ENCODE measurements around the gene COL18A1.

The COL18A1 gene

GRCh38 chr21:45379171-45379900 is 25.6 kb upstream of the COL18A1 start:
- CTCF ChIA-PET = no interaction called here
- POLR2A ChIA-PET (ENCODE audit: low non-redundant PET) = no interaction called here
- H3K27ac ChIP-seq = no peak overlapping the region
- DNase-seq (ENCODE audit: low spot score) = no peak
- TF ChIP-seq CTCF (conservative IDR thresholded peaks at IDR 0.05; ENCODE audit: low read depth) = no peak

GRCh38 chr21:45379901-45380330 is 25.0 kb upstream of the COL18A1 start:
- ChIA-PET POLR2A (ENCODE audit: low non-redundant PET) (no interaction called here), CTCF (no interaction called here)
- TF ChIP-seq CTCF (conservative IDR thresholded peaks at IDR 0.05; ENCODE audit: low read depth) = no peak

GRCh38 chr21:45380566-45380965 is 24.4 kb upstream of the COL18A1 start:
- H3K27ac ChIP-seq = no peak overlapping the region
- ChIA-PET CTCF (no interaction called here), POLR2A (ENCODE audit: low non-redundant PET) (no interaction called here)
- DNase-seq (ENCODE audit: low spot score) = no peak
- TF ChIP-seq CTCF (conservative IDR thresholded peaks at IDR 0.05; ENCODE audit: low read depth) = no peak

More at GRCh38 chr21:45379901-45380330, 25.0 kb upstream of the COL18A1 start:
- DNase-seq (ENCODE audit: low spot score) = no peak
- no peak overlapping the region for H3K27ac ChIP-seq

- POLR2A ChIA-PET (ENCODE audit: low non-redundant PET) = no interaction called here
- CTCF ChIA-PET = interaction anchor here (0.9 to 1.4 kb wide), 2 partner anchors 8 to 14 kb away, joined by 3 to 4 read pairs; no protein-coding TSS in a partner anchor
Measured at GRCh38 chr21:45381036-45381787, 23.8 kb upstream of the COL18A1 start.

GRCh38 chr21:45381865-45382696 is 22.9 kb upstream of the COL18A1 start:
- DNase-seq (ENCODE audit: low spot score) = no peak
- TF ChIP-seq CTCF (conservative IDR thresholded peaks at IDR 0.05; ENCODE audit: low read depth) = no peak
- CTCF ChIA-PET = interaction anchor here (0.9 to 1.4 kb wide), 2 partner anchors 9 to 15 kb away, joined by 3 to 4 read pairs; no protein-coding TSS in a partner anchor
- H3K27ac ChIP-seq = no peak overlapping the region
- POLR2A ChIA-PET (ENCODE audit: low non-redundant PET) = no interaction called here

More at GRCh38 chr21:45381036-45381787, 23.8 kb upstream of the COL18A1 start:
- no peak overlapping the region for H3K27ac ChIP-seq
- DNase-seq (ENCODE audit: low spot score) = no peak
- TF ChIP-seq CTCF (conservative IDR thresholded peaks at IDR 0.05; ENCODE audit: low read depth) = no peak

- TF ChIP-seq CTCF (conservative IDR thresholded peaks at IDR 0.05; ENCODE audit: low read depth) = no peak
- CTCF ChIA-PET = interaction anchor here (1.1 kb wide), 1 partner anchor 24 kb away, joined by 3 read pairs; no protein-coding TSS in a partner anchor
- no peak for DNase-seq (ENCODE audit: low spot score)
- H3K27ac ChIP-seq = no peak overlapping the region
- POLR2A ChIA-PET (ENCODE audit: low non-redundant PET) = no interaction called here
Measured at GRCh38 chr21:45382697-45382997, 22.3 kb upstream of the COL18A1 start.

Data from RWPE1 (cell line).